GM13976 (cell line): Measurements from ENCODE around the gene DPH6.
"Not testable (repeated sequence)": the region's sequence is repeated elsewhere in the genome, so short reads cannot be mapped to it uniquely, and the experiment has no call there.

Source experiments
- DNase-seq: peaks from one replicate; pipeline ENCODE4 v3.0.0; 2012; ENCODE audit warnings: low spot score
- CTCF ChIP-seq: IDR thresholded peaks from 2 replicates; pipeline ENCODE4 v1.5.1; 2012; ENCODE audit warnings: borderline replicate concordance, mild to moderate bottlenecking; ENCODE audit not compliant: insufficient read depth; ENCODE audit errors: extremely low read depth, missing control alignments, control extremely low read depth
- in situ Hi-C: fragments of 300-500 bp; cut with MboI; formaldehyde crosslinking; loops from one replicate; pipeline ENCODE4 v1.12.0; 2022; ENCODE audit warnings: low sequenced_read_pairs, mixed read lengths, inconsistent platforms; ENCODE audit not compliant: unreplicated experiment

Gene DPH6

DNA sequence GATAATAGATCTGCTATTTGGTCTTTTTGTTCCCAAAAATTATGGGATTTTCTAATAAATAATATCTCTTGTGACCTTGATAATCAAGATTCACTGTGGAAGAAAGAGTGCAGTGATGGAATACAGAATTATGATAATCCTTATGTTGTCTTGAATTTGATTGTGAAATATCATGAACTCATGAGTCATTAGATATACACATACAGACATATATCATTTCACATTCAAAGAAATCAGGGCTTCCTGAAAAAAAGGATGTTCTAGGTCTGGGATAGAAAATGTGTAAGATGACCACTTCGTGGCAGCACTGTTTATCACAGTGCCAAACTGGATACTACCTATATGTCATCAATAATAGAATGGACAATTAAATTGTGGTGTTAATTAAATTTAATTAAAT, 97.7 kb downstream of the DPH6 start:
- in situ Hi-C loops, result loop anchor here (10.0 kb wide), 2 partner anchors 153 to 373 kb away; no protein-coding TSS in a partner anchor
- no peak for DNase-seq
- no peak for TF ChIP-seq CTCF

DNA sequence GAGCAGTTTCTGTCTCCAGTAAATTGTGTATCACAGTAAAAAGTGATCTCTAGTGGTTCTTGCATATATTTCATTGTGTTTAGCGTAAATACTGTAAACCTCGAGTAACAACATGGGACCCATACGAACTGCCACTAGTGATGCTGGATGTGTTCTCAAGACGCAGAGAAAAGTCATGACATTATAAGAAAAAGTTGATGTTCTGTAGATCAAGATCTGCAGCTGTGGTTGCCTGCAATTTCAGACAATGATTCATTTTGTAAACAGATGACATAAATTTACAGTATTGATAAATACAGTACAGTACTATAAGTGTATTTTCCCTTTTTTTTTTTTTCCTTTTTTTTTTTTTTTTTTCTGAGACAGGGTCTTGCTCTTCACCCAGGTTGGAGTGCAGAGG, 100.1 kb downstream of the DPH6 start:
- no peak for TF ChIP-seq CTCF
- in situ Hi-C loops, result loop anchor here (10.0 kb wide), 2 partner anchors 151 to 371 kb away; no protein-coding TSS in a partner anchor
- no peak for DNase-seq

GRCh38 chr15:35444557-35445204, 101.3 kb downstream of the DPH6 start:
- TF ChIP-seq CTCF, result peak; percentile 75
- in situ Hi-C loops, result loop anchor here (10.0 kb wide), 2 partner anchors 150 to 370 kb away; no protein-coding TSS in a partner anchor
- peak; percentile 42 for DNase-seq

- no peak for TF ChIP-seq CTCF
- in situ Hi-C loops, result loop anchor here (10.0 kb wide), 2 partner anchors 149 to 369 kb away; no protein-coding TSS in a partner anchor
These were observed 102.6 kb downstream of the DPH6 start for GRCh38 chr15:35443376-35443775.

DNA sequence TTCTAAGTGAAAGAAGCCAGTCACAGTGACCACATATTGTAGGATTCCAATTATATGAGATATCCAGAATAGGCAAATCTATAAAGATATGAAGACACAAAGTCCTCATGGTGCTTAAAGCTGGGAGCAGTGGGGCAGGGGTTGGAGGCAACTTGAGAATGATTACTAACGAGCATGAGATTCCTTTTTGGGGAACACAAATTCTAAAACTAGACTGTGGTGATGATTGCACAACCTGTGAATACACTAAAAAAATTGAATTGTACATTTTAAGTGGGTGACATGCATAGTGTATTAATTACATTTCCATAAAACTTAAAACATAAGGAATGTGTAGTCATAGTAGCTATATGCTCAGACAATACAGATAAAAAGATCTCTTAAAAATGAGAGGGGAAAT, 103.2 kb downstream of the DPH6 start:
- in situ Hi-C loops, result loop anchor here (10.0 kb wide), 2 partner anchors 148 to 368 kb away; no protein-coding TSS in a partner anchor
- no peak for TF ChIP-seq CTCF
- no peak for DNase-seq

More at GRCh38 chr15:35443376-35443775, 102.6 kb downstream of the DPH6 start:
- no peak for DNase-seq

DNA sequence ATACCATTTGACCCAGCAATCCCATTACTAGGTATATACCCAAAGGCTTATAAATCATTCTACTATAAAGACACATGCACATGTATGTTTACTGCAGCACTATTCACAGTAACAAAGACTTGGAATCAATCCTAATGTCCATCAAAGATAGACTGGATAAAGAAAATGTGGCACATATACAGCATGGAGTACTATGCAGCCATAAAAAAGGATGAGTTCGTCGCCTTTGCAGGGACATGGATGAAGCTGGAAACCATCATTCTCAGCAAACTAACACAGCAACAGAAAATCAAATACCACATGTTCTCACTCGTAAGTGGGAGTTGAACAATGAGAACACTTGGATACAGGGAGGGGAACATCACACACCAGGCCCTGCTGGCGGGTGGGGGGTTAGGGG, 104.7 kb downstream of the DPH6 start:
- in situ Hi-C loops, result loop anchor here (10.0 kb wide), 2 partner anchors 146 to 366 kb away; no protein-coding TSS in a partner anchor
- not testable (repeated sequence) for DNase-seq

GRCh38 chr15:35440265-35440664, 105.7 kb downstream of the DPH6 start:
- no peak for TF ChIP-seq CTCF
- DNase-seq, result no peak
- in situ Hi-C loops, result loop anchor here (10.0 kb wide), 2 partner anchors 145 to 365 kb away; no protein-coding TSS in a partner anchor
